ENCODE data around the gene NPAS3. TPM values are rescaled to one million over a fixed set of nuclear protein-coding genes. Genes with fewer than 3 reads are reported as not detected.

Gene NPAS3
- total RNA-seq, 1 experiment from 2014 or later, result 0.36 TPM

- H3K4me3 ChIP-seq (ENCODE audit: low read length), result no peak overlapping the region
- intact Hi-C loops (cut with micrococcal nuclease), result no loop called here
- no peaks in the 10 kb centered on the region for H3K9me2 ChIP-seq (replicated peaks; ENCODE audit: low read length)
- H3K4me1 ChIP-seq (ENCODE audit: insufficient read depth, low read length), result peaks cover 31% of the 10 kb centered on the region
- CTCF ChIA-PET, result interaction anchor here (0.6 kb wide), 3 partner anchors 13 to 96 kb away, joined by 3 read pairs; no protein-coding TSS in a partner anchor
- no peaks in the 10 kb centered on the region for H3K79me2 ChIP-seq (ENCODE audit: low read length)
- DNase-seq (no peak), ATAC-seq (no peak)
- H3F3A ChIP-seq (ENCODE audit: low read length, unreplicated experiment), result peaks cover 5% of the 10 kb centered on the region
- BruUV-seq (replicated peaks), result no TSS peak
- H3K27me3 ChIP-seq (ENCODE audit: low read length), result no peaks in the 10 kb centered on the region
- no peaks in the 10 kb centered on the region for H3K36me3 ChIP-seq (ENCODE audit: low read depth, low read length)
- no peaks in the 10 kb centered on the region for H3K9me3 ChIP-seq (ENCODE audit: low read length)
- no peak overlapping the region for H3K27ac ChIP-seq (ENCODE audit: low read length)
- no peak overlapping the region for H2AFZ ChIP-seq (ENCODE audit: low read length)
- no peak for TF ChIP-seq CTCF (conservative IDR thresholded peaks at IDR 0.05; ENCODE audit: low read depth, low read length)
- TF ChIP-seq EZH2phosphoT487 (IDR thresholded peaks at IDR 0.05; ENCODE audit: borderline replicate concordance, low read length), result no peak
- no peak for TF ChIP-seq EZH2 (IDR thresholded peaks at IDR 0.05; ENCODE audit: low read length, unreplicated experiment)
- H3K9ac ChIP-seq (ENCODE audit: low read length), result no peak overlapping the region
- POLR2A ChIA-PET (ENCODE audit: unreplicated experiment), result no interaction called here
- H3K4me2 ChIP-seq (ENCODE audit: low read length), result no peak overlapping the region
- H4K20me1 ChIP-seq (ENCODE audit: low read length), result no peaks in the 10 kb centered on the region
These were observed 795.0 kb downstream of the NPAS3 start for GRCh38 chr14:33733721-33734120.

GRCh38 chr14:33734387-33734786 is 795.7 kb downstream of the NPAS3 start:
- H3K27me3 ChIP-seq (ENCODE audit: low read length), result no peaks in the 10 kb centered on the region
- intact Hi-C loops (cut with micrococcal nuclease), result no loop called here
- no peaks in the 10 kb centered on the region for H3K9me3 ChIP-seq (ENCODE audit: low read length)
- ChIA-PET POLR2A (ENCODE audit: unreplicated experiment) (no interaction called here), CTCF (interaction anchor here (0.6 kb wide), 1 partner anchor 59 kb away, joined by 3 read pairs; no protein-coding TSS in a partner anchor)
- H3K9me2 ChIP-seq (replicated peaks; ENCODE audit: low read length), result no peaks in the 10 kb centered on the region
- BruUV-seq (replicated peaks), result no TSS peak
- H3K4me3 ChIP-seq (ENCODE audit: low read length), result no peak overlapping the region
- H3F3A ChIP-seq (ENCODE audit: low read length, unreplicated experiment), result peaks cover 5% of the 10 kb centered on the region
- no peak for TF ChIP-seq CTCF (conservative IDR thresholded peaks at IDR 0.05; ENCODE audit: low read depth, low read length)
- TF ChIP-seq EZH2phosphoT487 (IDR thresholded peaks at IDR 0.05; ENCODE audit: borderline replicate concordance, low read length), result no peak
- TF ChIP-seq EZH2 (IDR thresholded peaks at IDR 0.05; ENCODE audit: low read length, unreplicated experiment), result no peak
- H3K27ac ChIP-seq (ENCODE audit: low read length), result no peak overlapping the region
- ATAC-seq (no peak), DNase-seq (no peak)
- H3K4me2 ChIP-seq (ENCODE audit: low read length), result no peak overlapping the region
- no peaks in the 10 kb centered on the region for H4K20me1 ChIP-seq (ENCODE audit: low read length)
- no peak overlapping the region for H3K9ac ChIP-seq (ENCODE audit: low read length)
- peaks cover 27% of the 10 kb centered on the region for H3K4me1 ChIP-seq (ENCODE audit: insufficient read depth, low read length)
- H3K79me2 ChIP-seq (ENCODE audit: low read length), result no peaks in the 10 kb centered on the region
- H2AFZ ChIP-seq (ENCODE audit: low read length), result no peak overlapping the region
- no peaks in the 10 kb centered on the region for H3K36me3 ChIP-seq (ENCODE audit: low read depth, low read length)

DNA sequence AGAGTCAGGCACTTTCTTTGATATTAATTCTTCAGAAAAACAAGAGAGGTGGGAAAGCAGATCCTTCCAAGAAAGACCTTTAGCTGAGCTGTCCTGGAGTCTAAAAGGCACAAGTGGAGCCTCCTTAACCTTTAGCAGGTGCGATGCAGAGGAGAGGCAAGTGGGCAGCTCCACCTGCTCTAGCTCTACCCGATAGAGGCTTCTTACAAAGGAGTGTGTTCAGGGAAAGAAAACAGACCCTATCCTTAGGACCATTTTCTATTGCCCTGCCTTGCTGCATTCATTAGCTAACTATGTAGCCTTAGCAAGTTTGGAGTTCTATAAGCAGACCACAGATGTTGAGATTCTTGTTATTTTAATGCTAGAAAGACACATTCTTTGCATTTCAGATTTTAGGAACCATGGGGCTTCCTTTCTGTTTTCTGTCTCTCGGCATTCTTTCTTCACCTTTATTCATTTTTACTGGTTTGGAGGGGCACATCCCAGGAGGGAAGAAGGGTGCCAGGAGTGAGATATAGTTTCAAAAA is 797.7 kb downstream of the NPAS3 start:
- no TSS peak for BruUV-seq (replicated peaks)
- no peak for TF ChIP-seq EZH2phosphoT487 (IDR thresholded peaks at IDR 0.05; ENCODE audit: borderline replicate concordance, low read length)
- TF ChIP-seq EZH2 (IDR thresholded peaks at IDR 0.05; ENCODE audit: low read length, unreplicated experiment), result no peak
- TF ChIP-seq CTCF (conservative IDR thresholded peaks at IDR 0.05; ENCODE audit: low read depth, low read length), result no peak
- H3K27ac ChIP-seq (ENCODE audit: low read length), result no peak overlapping the region

More for the DNA sequence above, 797.7 kb downstream of the NPAS3 start:
- Histone ChIP-seq H3F3A (ENCODE audit: low read length, unreplicated experiment) (peaks cover 5% of the 10 kb centered on the region), H3K36me3 (ENCODE audit: low read depth, low read length) (no peaks in the 10 kb centered on the region), H3K4me1 (ENCODE audit: insufficient read depth, low read length) (peaks cover 23% of the 10 kb centered on the region), H4K20me1 (ENCODE audit: low read length) (no peaks in the 10 kb centered on the region), H3K9ac (ENCODE audit: low read length) (no peak overlapping the region), H3K9me2 (replicated peaks; ENCODE audit: low read length) (no peaks in the 10 kb centered on the region), H3K79me2 (ENCODE audit: low read length) (no peaks in the 10 kb centered on the region), H2AFZ (ENCODE audit: low read length) (no peak overlapping the region), H3K9me3 (ENCODE audit: low read length) (no peaks in the 10 kb centered on the region), H3K27me3 (ENCODE audit: low read length) (no peaks in the 10 kb centered on the region), H3K4me2 (ENCODE audit: low read length) (no peak overlapping the region), H3K4me3 (ENCODE audit: low read length) (no peak overlapping the region)
- ChIA-PET POLR2A (ENCODE audit: unreplicated experiment) (no interaction called here), CTCF (no interaction called here)
- intact Hi-C loops (cut with micrococcal nuclease), result no loop called here
- DNase-seq (no peak), ATAC-seq (no peak)

Measured in PC-3 (cell line).